GM19351 (cell line): ENCODE results near the gene RUNX2.

Experiments
- ATAC-seq: cut with Tn5 transposase; IDR thresholded peaks from one replicate; pipeline ENCODE4 v1.9.1; 2021; ENCODE audit warnings: mild to moderate bottlenecking, moderate library complexity; ENCODE audit not compliant: unreplicated experiment

The RUNX2 gene

DNA sequence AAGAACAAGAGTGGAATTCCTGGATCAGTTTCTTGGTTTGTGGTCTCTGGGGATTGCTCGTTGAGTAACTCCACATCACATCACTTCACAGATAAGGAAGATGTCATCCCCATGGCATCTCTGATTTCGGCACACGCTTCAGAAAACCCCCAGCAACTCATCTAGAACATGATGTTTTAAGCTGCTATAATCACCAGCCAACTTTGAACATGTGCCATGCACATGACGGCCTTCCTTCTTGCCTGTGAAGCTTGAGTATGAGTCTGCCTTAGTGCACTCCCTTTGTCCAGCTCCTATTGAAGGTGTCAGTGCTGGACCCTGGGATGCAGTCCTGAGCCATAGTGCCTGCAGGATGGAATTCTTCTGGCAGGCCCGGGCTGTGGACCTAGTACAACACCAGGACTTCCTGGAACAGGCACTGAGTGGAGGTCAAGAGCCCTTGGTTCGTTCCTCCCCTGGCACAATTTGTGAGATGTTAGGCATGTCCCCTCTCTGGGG lies 281.1 kb downstream of the RUNX2 start:
- no peak for ATAC-seq

DNA sequence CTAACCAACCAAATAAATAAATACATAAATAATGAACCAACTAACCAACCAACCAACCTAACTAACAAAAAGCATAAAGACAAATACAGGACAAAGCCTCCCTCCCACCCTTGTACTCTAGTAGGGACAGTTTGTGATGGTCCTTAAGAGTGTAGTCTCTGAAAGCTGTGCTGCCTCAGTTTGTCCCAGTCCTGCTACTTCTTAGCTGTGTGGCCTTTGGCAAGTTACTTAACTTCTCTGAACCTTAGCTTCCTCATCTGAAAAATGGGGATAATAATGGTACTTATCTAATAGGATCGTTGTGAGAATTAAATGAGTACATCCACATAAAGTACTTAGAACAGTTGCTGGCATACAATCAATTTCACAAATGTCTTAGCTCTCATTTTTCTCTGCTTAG lies 282.2 kb downstream of the RUNX2 start:
- no peak for ATAC-seq

DNA sequence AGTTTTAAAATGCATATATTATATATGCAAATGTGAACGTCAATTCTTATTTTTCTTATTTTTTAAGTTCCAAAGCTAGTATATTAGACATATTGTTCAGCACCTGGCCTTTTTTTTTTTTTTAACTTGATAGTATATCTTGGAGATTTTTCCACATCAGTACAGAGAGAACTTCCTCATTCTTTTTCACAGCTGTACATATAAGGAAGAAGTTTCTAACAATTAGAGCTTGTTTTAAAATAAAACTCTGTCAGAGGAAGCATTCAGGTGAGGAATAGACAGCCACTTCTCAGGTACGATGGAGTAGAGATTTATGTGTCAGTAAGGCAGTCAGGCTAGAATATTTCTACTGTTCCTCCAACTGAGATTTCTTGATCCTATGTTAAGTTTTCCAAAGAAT lies 282.7 kb downstream of the RUNX2 start:
- no peak for ATAC-seq

DNA sequence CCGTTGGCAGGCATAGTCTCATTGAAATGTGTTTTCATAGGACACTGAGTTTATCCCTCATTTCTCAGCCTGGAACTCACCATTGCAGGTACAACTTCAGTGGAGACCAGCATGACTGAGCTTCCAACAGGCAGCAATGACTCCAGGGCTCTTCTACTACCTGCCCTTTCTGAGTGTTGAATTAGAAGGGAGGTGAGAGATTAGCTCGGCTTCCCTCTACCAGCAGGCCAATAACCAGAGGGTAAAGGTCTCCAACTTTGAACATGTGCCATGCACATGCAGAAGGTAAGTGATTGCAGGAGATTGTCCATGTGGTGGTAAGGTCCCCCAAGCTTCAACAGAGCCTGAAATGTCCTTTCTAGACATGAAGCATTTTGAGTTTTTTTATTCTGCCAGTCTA lies 283.4 kb downstream of the RUNX2 start:
- ATAC-seq = no peak

DNA sequence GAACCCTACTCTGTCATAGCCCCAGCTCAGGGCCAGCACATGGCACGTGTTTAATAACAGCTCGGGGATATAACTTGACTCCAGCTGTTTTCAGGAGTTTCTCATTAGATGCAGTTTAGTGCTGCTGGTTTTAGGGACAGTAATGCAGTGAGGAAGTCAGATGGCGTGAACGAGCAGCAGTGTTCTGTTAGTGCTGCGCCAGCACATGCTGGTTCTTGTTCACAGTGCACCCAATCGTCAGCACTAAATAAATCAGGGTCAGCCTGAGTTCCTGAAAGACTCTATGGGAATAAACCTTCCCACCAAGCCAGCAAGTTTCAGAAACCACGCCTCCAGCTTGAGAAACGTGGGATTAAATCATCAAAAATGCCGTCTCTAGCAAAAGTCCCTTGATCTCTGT lies 285.5 kb downstream of the RUNX2 start:
- ATAC-seq = no peak

DNA sequence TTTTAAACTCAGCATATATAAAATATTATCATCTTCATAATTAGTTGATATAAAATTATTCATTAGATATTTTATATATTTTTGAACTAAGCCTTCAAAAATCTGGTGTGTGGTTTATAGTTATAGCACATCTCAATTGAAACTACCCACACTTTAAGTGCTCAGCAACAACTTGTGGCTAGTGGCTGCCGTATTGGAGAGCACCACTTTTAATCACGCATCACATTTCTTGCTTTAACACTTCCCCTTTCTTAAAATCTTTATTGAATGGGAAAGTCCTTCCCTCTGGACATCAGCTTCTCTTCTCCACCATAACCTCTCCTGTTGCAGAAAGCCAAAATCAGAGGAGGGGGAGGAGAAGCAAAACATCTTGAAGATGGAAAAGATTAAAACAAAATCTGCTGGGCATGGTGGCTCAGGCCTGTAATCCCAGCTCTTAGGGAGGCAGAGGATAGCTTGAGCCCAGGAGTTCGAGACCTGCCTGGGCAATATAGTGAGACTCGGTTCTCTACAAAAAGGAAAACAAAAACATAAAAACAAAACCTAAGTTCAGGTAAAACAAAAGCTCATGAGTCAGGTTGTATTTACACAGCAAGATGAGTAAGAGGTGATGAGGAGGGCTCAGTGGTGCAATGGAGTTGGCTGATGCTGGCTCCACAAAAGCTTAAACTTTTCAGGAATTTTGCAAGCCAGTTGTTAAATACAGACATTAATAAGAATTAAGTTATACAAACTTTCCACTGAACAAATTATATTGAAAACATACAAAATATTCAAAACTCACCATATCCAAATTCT lies 286.6 kb downstream of the RUNX2 start:
- no peak for ATAC-seq

DNA sequence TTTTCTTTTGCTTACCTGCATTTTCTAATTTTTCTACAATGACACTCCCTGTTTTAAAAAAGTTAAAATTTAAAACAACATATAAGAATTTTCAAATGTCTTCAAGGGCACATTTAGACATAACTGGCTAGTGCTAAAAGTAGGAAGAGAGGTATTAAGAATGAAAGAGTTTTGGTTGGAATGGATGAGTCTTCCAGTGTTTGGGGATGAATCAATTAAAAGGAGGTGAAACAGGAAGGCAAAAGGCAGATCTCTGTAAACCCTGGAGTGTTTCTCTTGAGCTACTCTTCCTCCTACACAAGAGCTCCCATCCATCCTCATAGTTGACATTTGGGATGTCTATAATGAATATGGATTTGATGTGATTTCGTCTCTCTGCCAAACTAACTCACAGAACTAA lies 288.1 kb downstream of the RUNX2 start:
- no peak for ATAC-seq

DNA sequence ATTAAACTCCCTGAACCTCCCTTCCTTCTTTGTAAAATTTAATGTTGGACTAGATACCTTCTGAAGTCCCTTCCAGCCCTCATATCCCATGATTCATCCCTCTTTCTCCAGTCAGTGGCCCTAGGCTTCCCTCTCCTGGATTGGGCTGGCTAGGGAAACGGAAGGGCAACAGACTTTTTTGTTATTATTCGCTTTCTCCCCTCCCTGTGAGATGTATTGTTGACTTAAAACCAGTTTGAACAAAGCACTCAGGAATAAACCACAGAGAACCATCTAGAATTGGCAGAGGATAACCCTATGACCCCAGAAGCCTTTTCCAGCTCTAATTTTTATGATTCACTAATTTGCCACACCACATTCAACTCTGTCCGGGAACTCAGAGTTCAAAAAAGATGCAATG lies 289.3 kb downstream of the RUNX2 start:
- no peak for ATAC-seq

DNA sequence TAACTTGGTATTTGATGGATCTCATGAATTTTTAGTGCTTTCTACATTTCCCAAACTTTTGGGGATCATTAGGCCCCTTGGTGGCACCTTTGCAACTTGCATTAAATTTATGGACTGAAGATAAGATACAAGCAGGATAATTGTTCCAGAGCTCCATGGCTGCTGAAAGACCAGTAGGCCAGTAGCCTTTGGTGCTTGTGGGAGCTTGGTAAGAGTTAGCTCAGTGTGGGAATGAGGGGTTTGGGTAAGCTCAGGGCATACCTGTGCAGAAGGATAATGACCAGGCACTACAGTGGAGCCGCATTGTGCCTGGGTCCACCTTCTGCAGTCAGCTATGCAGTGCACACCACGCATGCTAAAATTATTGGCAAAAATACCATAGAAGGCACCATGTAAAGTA lies 290.1 kb downstream of the RUNX2 start:
- ATAC-seq = no peak

DNA sequence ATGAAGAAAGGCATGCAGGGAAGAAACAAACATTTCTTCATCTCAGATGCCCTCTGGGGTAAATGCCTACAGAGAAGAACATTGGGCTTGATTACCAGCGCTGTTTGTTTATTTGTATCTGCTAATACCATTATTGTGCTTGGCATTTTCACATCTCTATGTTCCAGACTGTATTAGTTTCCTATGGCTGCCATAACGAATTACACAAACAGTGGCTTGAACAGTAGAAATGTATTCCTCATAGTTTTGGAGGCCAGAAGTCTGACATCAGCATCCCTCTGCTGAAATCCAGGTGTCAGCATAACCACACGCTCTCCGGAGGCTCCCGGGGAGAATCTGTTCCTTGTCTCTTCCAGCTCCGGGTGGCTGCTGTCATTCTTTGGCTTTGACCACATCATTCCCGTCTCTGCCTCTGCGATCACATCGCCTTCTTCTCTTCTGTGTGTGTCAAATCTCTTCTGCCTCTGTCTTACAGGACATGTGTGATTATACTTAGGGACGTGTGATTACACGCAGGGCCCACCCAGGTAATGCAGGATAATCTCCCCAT lies 291.2 kb downstream of the RUNX2 start:
- ATAC-seq = no peak

DNA sequence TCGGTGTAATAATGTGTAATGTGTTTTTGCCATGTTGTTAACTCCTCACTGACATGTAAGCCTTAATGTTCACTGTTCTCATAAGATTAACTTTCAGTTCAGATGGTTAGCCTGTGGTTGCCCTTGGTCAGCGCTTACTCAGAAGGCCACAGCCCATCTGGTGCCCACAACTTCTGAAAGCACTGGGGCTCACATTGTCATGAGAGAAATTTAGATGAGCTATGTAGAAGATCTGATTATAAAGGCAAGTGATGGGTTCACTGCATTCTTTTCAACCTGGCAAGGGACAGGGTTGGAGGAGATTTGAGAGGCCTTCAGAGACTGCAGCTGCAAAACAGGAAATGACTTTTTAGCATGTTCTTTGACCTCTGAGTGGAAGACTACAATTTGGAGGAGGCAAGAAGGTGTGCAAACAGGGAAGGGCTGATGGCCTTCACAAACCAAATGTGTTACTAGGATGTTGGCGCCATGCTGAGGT lies 291.9 kb downstream of the RUNX2 start:
- ATAC-seq = no peak

DNA sequence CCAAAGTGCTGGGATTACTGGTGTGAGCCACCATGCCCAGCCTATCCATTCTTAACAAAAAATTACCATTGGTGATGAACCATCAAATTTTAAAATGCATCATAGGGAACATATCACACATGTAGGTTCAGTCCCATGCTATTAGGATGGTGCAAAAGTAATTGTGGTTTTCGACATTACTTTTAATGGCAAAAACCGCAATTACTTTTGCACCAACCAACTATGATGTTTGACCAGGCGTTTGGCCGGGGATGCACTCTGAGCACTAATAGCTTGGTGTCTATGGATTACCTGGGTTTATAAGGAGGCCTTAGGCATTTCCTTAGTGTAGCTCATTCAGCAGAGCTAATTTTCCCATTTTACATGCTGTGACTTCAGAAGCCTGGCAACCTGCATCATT lies 296.1 kb downstream of the RUNX2 start:
- no peak for ATAC-seq

DNA sequence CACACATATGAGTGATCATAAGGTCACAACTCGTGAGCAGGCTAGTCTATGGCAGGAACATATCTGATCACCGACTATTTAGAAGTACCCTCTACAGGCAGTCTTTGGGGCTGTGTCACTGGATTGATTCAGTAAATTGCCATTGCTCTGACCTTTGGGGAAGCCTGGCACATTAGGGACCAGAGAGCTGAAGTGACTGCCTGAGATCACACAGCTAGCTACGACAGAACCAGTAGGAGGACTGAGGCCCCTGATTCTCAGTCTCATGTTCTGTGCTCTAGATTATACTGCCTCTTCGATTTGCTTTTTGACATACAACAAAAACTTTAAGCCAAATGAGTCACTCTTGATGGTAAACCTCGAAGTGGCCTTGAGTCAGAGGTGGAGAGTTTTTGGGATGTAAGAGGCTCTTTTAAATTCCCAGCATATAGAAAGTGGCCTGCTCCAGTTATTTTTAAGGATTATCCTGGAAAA lies 297.1 kb downstream of the RUNX2 start:
- no peak for ATAC-seq

DNA sequence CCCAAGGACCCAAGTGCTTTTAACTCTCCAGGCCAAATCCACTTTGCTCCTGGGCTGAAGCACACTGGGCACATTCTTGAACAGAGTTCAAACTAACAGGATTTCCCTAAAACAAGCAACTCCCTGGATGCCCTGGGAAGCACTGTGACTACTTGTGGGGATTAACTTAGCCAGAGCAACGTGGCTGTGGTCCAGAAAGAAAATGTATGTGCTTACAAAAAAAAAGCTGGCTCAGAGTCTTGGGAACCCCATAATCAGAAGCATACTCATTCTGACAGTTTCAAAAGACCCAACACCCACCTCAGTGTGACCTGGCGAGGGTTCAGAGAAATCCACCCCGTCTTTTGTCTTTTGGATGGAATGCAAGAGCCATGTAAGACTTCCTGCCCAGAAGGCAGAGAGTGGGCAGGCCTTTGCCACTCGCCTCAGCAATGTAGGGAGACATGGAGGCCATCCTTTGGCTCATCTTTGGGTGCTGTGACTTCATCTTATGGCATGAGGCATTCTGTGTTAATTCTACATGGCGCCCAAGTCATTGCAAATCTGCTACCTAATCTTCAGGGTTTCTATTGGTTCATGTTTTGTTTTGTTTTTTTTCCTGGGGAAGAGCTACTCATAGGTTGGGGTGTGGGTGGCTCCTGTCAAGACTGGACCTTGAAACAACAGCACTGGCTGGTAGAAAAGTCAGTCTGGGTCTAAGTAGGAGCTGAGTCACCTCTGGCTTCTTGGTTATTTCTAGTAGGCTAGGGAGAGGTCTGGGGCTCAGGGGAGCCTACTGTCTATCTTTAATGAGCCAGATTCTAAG lies 298.2 kb downstream of the RUNX2 start:
- no peak for ATAC-seq

DNA sequence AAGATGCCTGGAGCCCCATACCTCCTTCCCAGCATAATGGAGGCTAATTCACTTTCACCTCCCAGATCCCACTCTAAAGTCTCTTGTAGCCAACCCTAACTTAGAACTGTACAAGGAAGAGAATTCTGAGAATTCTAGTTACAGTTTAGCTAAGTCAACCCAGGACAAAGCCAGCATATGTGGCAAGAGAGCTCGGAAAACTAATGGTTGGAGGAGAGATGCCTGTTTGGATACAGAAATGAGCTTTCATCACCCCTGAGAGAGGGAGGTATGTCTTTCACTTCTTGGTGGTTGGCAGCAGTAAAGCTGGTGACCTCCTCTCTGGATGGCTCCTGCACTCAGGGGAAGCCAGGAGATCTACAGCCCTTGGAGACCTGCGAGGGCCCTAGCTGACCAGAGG lies 302.2 kb downstream of the RUNX2 start:
- ATAC-seq = no peak

DNA sequence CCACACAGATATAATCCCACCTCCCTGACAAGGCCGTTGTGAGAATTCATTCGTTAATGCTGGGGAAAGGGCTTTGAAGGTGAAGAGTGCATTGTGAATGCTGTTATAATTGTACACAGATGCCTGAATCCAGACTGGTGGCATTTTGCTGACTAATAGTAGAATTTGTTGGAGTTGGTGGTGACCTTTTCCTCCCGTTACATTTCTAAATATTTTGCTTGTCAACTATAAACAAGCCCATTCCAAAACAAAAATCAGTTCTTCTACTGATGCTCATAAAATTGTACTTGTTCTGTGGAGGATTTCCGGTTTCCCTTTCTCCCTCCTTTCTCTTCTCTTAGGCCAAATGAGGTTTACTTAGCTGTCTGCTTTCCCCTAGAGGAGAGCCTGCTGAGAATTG lies 302.7 kb downstream of the RUNX2 start:
- ATAC-seq = no peak

DNA sequence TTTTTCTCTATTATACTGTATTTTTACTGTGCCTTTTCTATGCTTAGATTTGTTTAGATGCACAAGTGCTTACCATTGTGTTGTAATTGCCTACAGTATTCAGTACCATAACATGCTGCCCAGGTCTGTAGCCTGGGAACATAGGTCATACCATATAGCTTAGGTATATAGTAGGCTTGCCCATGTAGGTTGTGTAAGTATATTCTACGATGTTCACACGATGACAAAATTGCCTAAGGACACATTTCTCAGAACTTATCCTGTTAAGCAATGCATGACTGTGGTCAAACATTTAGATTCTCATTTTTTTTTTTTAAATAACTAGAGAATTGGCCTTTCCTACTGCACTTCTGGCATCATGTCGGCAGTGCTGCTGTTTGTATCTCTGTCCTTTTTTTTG lies 303.3 kb downstream of the RUNX2 start:
- ATAC-seq = no peak

DNA sequence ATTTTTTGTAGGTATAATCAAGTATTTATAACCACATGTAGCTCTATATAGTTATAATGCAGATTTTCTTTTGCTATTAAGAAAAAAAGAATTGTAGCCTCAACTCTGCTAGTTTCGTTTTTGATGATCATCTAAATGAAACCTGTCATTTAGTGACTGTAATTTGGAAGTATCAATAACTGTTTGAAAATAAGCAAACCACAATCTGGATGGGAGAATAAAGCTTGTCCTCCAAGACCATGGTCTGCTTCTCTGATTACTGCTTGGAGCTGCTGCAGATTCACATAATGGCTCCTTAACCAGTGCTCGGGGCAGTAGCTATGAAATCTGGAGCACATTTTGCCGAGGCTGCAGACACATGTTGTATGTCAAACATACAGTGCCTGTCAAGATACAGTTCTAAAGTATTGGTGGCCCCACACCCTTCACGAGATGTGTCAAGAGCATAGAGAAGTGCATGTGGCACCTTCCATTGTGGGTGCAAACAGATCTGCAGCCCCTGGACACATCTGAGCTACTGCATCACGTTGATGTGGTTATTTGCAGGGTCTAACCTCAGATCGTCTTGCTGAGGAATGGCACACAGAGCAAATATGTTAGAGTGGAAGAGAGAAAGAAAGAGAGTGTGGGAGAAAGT lies 305.3 kb downstream of the RUNX2 start:
- no peak for ATAC-seq

DNA sequence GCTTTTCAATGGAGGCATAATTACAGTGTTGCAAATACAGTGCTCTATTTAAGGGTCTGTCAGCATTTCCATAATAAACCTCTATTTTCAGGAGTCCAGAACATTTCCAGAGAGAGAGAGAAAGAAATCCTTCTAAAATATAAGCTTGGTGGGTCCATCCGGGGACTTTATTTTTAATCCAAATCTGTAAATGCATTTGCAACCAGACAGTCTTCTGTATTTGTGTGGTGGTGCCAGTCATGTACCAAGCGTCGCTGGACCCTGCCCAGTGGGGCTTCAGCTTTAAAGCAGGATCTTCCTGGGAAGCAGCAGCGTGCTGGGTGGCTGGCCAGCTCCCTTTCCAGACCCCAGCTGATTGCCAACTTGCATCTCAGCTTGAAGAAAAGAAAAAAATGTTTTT lies 306.1 kb downstream of the RUNX2 start:
- ATAC-seq = no peak

DNA sequence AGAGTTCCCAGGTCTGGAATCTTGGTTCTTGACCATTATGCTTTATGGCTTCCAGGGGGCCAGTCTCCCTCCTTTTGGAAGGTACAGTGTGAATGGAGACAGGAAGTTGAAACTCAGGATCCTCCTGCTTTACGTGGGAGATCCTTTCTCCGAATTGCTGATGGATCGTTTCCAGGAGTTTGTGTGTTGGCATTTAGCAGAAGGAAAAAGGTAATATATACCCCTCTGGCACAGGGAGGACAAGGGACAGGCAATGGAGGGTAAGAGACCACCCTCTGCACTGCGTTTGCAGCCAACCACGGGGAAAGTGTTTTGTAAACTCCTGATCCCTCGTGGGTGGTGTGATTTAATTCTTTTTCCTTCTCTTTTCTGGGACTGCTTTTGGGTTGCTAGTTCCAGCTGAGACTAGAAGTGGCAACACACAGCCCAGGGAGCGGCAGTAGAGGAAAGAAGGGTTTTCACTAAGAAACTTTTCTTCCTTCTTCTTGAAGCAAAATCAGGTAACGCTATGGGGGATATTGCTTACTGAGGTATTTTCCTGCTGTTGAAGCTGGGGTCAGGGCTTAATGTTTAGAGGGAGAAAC lies 307.2 kb downstream of the RUNX2 start:
- ATAC-seq = no peak

DNA sequence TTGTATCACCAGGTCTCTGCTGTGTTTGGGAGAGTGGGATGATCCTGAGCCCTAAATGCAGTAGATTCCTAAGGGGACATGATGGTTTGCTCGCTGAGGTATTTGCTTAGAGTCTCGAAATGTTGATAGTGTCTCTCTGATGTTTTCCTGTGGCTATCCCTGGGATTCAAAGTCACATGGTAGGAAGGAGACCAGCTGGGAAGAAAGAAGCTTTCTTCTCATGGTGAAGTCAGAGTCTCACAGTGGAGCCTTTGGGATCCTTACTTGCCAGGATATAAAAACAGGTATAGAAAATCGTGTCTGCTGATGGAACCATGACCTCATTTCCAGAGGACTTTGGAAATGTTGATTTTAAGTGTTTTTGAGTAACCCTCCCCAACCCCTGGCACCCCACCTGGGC lies 308.9 kb downstream of the RUNX2 start:
- ATAC-seq = no peak
